Upper lobe of left lung (tissue), 6 donors: ENCODE data around the gene LHFPL2. TPM values are rescaled to one million over a fixed set of nuclear protein-coding genes. Genes with fewer than 3 reads are reported as not detected.

ENCODE experiments used
- ATAC-seq, 2 donors: fragments of 200-7000 bp; cut with Tn5 transposase; one replicate each; pipeline ENCODE4 v1.9.1; 2022; ENCODE audit warnings: mild to moderate bottlenecking in 2 of 2, moderate library complexity in 2 of 2; ENCODE audit not compliant: low FRiP score in 2 of 2
- DNase-seq, 2 donors: peaks; one replicate each; pipeline ENCODE4 v3.0.0-alpha.2; 2019 to 2020
- H3K27ac ChIP-seq, 4 donors: fragments of 200-600 bp; sonication (generic); one replicate each; pipeline ENCODE4 v1.5.1; 2016 to 2019
- H3K27me3 ChIP-seq, 4 donors: fragments of 200-600 bp; sonication (generic); one replicate each; pipeline ENCODE4 v1.5.1; 2017 to 2019
- H3K36me3 ChIP-seq, 4 donors: fragments of 200-600 bp; sonication (generic); one replicate each; pipeline ENCODE4 v1.5.1; 2016 to 2019
- H3K4me1 ChIP-seq, 4 donors: fragments of 200-600 bp; sonication (generic); one replicate each; pipeline ENCODE4 v1.5.1; 2018 to 2019
- H3K4me3 ChIP-seq, 4 donors: fragments of 200-600 bp; sonication (generic); one replicate each; pipeline ENCODE4 v1.5.1; 2017 to 2019; ENCODE audit warnings: mild to moderate bottlenecking in 2 of 4, moderate library complexity in 1 of 4
- H3K9me3 ChIP-seq, 4 donors: fragments of 200-600 bp; sonication (generic); one replicate each; pipeline ENCODE4 v1.5.1; 2018 to 2019
- CTCF ChIP-seq, 6 experiments: fragments of 450-650 bp in 4 of 6; fragments of 200-600 bp in 2 of 6; sonication (generic) in 2 of 6; IDR thresholded peaks; one replicate each; pipeline ENCODE4 v1.5.1; 2016 to 2019; ENCODE audit warnings: antibody characterized with exemption in 6 of 6
- EP300 ChIP-seq, 4 donors: sonication (generic); formaldehyde crosslinking; IDR thresholded peaks; one replicate each; pipeline ENCODE4 v1.5.1; 2017; ENCODE audit warnings: antibody characterized with exemption in 4 of 4, control low read depth in 2 of 4
- POLR2A ChIP-seq, 4 donors: fragments of 450-650 bp; IDR thresholded peaks; one replicate each; pipeline ENCODE4 v1.5.1; 2016 to 2017; ENCODE audit warnings: antibody characterized with exemption in 4 of 4, mild to moderate bottlenecking in 2 of 4
- POLR2AphosphoS5 ChIP-seq, 2 donors: sonication (generic); formaldehyde crosslinking; IDR thresholded peaks; one replicate each; pipeline ENCODE4 v1.5.1; 2017; ENCODE audit warnings: antibody characterized with exemption in 2 of 2
- WGBS, 2 donors: methylation state at CpG; one replicate each; pipeline ENCODE4 v1.1.5; 2017 to 2018; 5-methylcytosine and 5-hydroxymethylcytosine counted together
- total RNA-seq, 6 donors: library from RNA; depleted of rRNA in 4 of 6; stranded (reverse); fragments of >200 nt in 4 of 6; gene quantifications; one replicate each; pipeline versions ENCODE4 v1.1.0 to v1.2.1, GENCODE V29; 2016 to 2021
- donor health status: DM: no; HTN: no; CAD: no; lungs with moderate emphysema.
- donor health status: DM: no; HTN: yes; CAD: no; lungs with severe emphysema.

Gene LHFPL2
- total RNA-seq, 6 donors from 2014 or later = 17.3 to 69.5 (median 32.9) TPM

- Histone ChIP-seq H3K4me3 (no peak overlapping the region), H3K4me1 (peaks cover 2 to 23% (median 13%) of the 10 kb centered on the region in 4 donors), H3K27me3 (no peaks in the 10 kb centered on the region), H3K36me3 (no peaks in the 10 kb centered on the region), H3K27ac (no peak overlapping the region), H3K9me3 (no peaks in the 10 kb centered on the region)
- no peak for ATAC-seq
- no peak for TF ChIP-seq EP300 (IDR thresholded peaks at IDR 0.05)
- no peak for TF ChIP-seq POLR2AphosphoS5 (IDR thresholded peaks at IDR 0.05)
- TF ChIP-seq POLR2A (IDR thresholded peaks at IDR 0.05) = no peak
- no peak for TF ChIP-seq CTCF (IDR thresholded peaks at IDR 0.05)
- DNase-seq = no peak
- WGBS, 2 donors = 74 to 76% methylated on average over 2 of the region's 2 CpGs
Observed at GRCh38 chr5:78573318-78573717, 75.3 kb downstream of the LHFPL2 start.

DNA sequence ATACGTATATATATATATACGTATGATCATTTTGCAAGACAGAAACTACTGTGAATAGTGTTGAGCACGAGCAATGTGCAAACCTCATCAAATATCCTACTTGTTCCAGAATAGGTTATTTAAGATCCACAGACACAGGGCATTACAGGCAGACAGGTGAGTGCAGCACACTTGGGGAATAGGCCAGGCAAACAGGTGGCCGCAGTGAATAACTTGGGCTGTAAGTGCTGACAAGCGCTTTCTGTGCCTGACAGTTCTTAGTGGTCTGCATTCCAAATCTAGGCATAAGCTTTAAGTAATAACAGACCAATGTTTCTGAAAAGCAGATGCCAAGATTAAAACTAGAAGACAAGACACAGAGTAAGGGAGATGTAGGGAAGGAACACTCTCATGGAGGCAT, 77.9 kb downstream of the LHFPL2 start:
- Histone ChIP-seq H3K9me3 (no peaks in the 10 kb centered on the region), H3K36me3 (no peaks in the 10 kb centered on the region), H3K27ac (no peak overlapping the region), H3K27me3 (no peaks in the 10 kb centered on the region), H3K4me3 (no peak overlapping the region), H3K4me1 (peaks cover 7 to 27% (median 18%) of the 10 kb centered on the region in 4 donors)
- ATAC-seq (no peak), DNase-seq (no peak)
- 93 to 96% methylated on average over 5 of the region's 5 CpGs for WGBS, 2 donors
- TF ChIP-seq CTCF (IDR thresholded peaks at IDR 0.05) (no peak), POLR2AphosphoS5 (IDR thresholded peaks at IDR 0.05) (no peak), EP300 (IDR thresholded peaks at IDR 0.05) (no peak), POLR2A (IDR thresholded peaks at IDR 0.05) (no peak)

- ATAC-seq (no peak), DNase-seq (peak in 1 of 2 donors; percentile 56)
- H3K4me3 ChIP-seq = no peak overlapping the region
- 31 to 38% methylated on average over 8 to 10 of the region's 10 CpGs for WGBS, 2 donors
- no peak for TF ChIP-seq EP300 (IDR thresholded peaks at IDR 0.05)
- no peak for TF ChIP-seq POLR2AphosphoS5 (IDR thresholded peaks at IDR 0.05)
- no peak for TF ChIP-seq CTCF (IDR thresholded peaks at IDR 0.05)
- TF ChIP-seq POLR2A (IDR thresholded peaks at IDR 0.05) = no peak
- H3K4me1 ChIP-seq = peaks cover 7 to 27% (median 15%) of the 10 kb centered on the region in 4 donors
- H3K9me3 ChIP-seq = no peaks in the 10 kb centered on the region
- no peak overlapping the region for H3K27ac ChIP-seq
- H3K36me3 ChIP-seq = no peaks in the 10 kb centered on the region
- H3K27me3 ChIP-seq = no peaks in the 10 kb centered on the region
Observed at GRCh38 chr5:78569441-78569840, 79.1 kb downstream of the LHFPL2 start.

DNA sequence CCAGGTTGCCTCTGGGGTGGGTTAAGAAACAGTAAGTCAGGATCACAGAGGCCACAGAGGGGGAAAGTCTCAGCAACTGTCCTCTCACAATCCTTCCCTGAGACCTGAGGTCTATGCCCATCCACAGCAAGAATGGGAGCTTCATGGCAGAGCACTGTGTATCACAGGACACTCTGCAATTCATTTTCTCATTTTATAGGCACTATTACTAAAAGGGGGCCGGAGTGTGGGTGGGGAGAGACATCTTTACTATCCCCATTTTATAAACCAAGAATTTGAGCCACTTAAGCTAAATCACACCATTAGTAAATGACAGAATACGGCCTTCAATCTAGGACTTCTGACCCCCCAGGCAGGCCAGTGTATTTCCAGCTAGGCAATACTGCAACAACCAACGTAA, 79.9 kb downstream of the LHFPL2 start:
- Histone ChIP-seq H3K4me3 (no peak overlapping the region), H3K27ac (peak overlapping the region in 1 of 4 donors; percentile 16), H3K4me1 (peaks cover 6 to 27% (median 14%) of the 10 kb centered on the region in 4 donors), H3K27me3 (no peaks in the 10 kb centered on the region), H3K36me3 (no peaks in the 10 kb centered on the region), H3K9me3 (no peaks in the 10 kb centered on the region)
- no peak for ATAC-seq
- TF ChIP-seq POLR2A (IDR thresholded peaks at IDR 0.05) (no peak), CTCF (IDR thresholded peaks at IDR 0.05) (no peak), EP300 (IDR thresholded peaks at IDR 0.05) (no peak)
- WGBS, 2 donors = 91 to 93% methylated on average over 3 of the region's 3 CpGs
- DNase-seq = no peak

DNA sequence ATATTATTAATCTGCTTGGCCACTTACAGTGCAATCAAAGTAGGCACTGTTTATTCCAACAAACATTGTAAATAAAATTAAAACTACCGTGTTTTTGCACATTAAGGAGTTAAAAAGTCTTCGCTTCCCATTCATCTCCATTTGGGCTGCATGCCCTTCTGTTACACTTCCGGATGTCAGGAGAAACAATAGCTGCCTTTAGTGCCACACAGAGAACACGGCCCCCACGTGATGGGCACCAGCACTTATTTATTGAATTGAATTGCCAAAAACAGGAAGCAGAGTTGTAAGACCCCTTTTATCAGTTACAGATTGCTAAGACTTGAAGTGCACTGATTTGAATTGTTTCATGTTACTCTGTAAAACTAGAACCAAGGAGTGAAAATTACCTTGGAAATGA, 80.4 kb downstream of the LHFPL2 start:
- Histone ChIP-seq H3K4me1 (peaks cover 5 to 24% (median 14%) of the 10 kb centered on the region in 4 donors), H3K4me3 (no peak overlapping the region), H3K27ac (peak overlapping the region in 1 of 4 donors; percentile 16), H3K9me3 (no peaks in the 10 kb centered on the region), H3K36me3 (no peaks in the 10 kb centered on the region), H3K27me3 (no peaks in the 10 kb centered on the region)
- ATAC-seq = no peak
- WGBS, 2 donors = 34 to 52% methylated on average over 5 of the region's 5 CpGs
- TF ChIP-seq POLR2A (IDR thresholded peaks at IDR 0.05) (no peak), CTCF (IDR thresholded peaks at IDR 0.05) (no peak), EP300 (IDR thresholded peaks at IDR 0.05) (no peak), POLR2AphosphoS5 (IDR thresholded peaks at IDR 0.05) (peak in 1 of 2 donors; percentile 22)
- no peak for DNase-seq
